HG03095 (cell line): Measurements from ENCODE around the gene KRTAP23-1.

ENCODE experiments used
- ATAC-seq: cut with Tn5 transposase; IDR thresholded peaks from one replicate; pipeline ENCODE4 v1.9.1; 2021; ENCODE audit warnings: moderate library complexity; ENCODE audit not compliant: unreplicated experiment

The KRTAP23-1 gene

GRCh38 chr21:30348506-30348905 is at the start of gene KRTAP23-1:
Gene KRTAP23-1, minus strand, starts transcription at chr21:30348606. Its CDS starts 0 bp downstream, at chr21:30348606.
- ATAC-seq, result no peak

- ATAC-seq, result no peak
Measured at GRCh38 chr21:30395731-30396130, 47.3 kb upstream of the KRTAP23-1 start, which contains the start of gene KRTAP13-1. Gene KRTAP13-1, plus strand, starts transcription at chr21:30396031. Its CDS starts 56 bp downstream, at chr21:30396087.

- no peak for ATAC-seq
Measured at GRCh38 chr21:30391492-30392025, 43.2 kb upstream of the KRTAP23-1 start.

- ATAC-seq, result no peak
Measured at GRCh38 chr21:30382201-30382600, 33.8 kb upstream of the KRTAP23-1 start.

- ATAC-seq, result no peak
Measured at GRCh38 chr21:30372139-30372770, 23.8 kb upstream of the KRTAP23-1 start, which contains the start of gene KRTAP13-2. Gene KRTAP13-2, minus strand, starts transcription at chr21:30372271. Its CDS starts 58 bp downstream, at chr21:30372213.

GRCh38 chr21:30355906-30356305 is 7.5 kb upstream of the KRTAP23-1 start:
- no peak for ATAC-seq

- no peak for ATAC-seq
Measured at GRCh38 chr21:30354308-30355005, 6.1 kb upstream of the KRTAP23-1 start.

GRCh38 chr21:30351534-30351933 is 3.1 kb upstream of the KRTAP23-1 start:
- no peak for ATAC-seq

- ATAC-seq, result no peak
Measured at GRCh38 chr21:30349572-30349971, 1.2 kb upstream of the KRTAP23-1 start.

- no peak for ATAC-seq
Measured at GRCh38 chr21:30345014-30345413, 3.4 kb downstream of the KRTAP23-1 start.

GRCh38 chr21:30340714-30341573 is 7.5 kb downstream of the KRTAP23-1 start:
- ATAC-seq, result no peak

GRCh38 chr21:30338717-30339116 is 9.7 kb downstream of the KRTAP23-1 start:
- no peak for ATAC-seq

- no peak for ATAC-seq
Measured at GRCh38 chr21:30337772-30338171, 10.6 kb downstream of the KRTAP23-1 start.

GRCh38 chr21:30337276-30337744 is 11.1 kb downstream of the KRTAP23-1 start, which contains the start of gene KRTAP27-1:
Gene KRTAP27-1, minus strand, starts transcription at chr21:30337694. Its CDS starts 26 bp downstream, at chr21:30337668.
- ATAC-seq, result no peak

GRCh38 chr21:30336596-30336995 is 11.8 kb downstream of the KRTAP23-1 start:
- no peak for ATAC-seq

- ATAC-seq, result no peak
Measured at GRCh38 chr21:30333736-30334135, 14.7 kb downstream of the KRTAP23-1 start.

- ATAC-seq, result no peak
Measured at GRCh38 chr21:30332681-30333080, 15.7 kb downstream of the KRTAP23-1 start.

- ATAC-seq, result no peak
Measured at GRCh38 chr21:30329203-30329875, 19.1 kb downstream of the KRTAP23-1 start.

- no peak for ATAC-seq
Measured at GRCh38 chr21:30326390-30326789, 22.0 kb downstream of the KRTAP23-1 start.

- no peak for ATAC-seq
Measured at GRCh38 chr21:30320215-30320614, 28.2 kb downstream of the KRTAP23-1 start, which contains the start of gene KRTAP26-1. Gene KRTAP26-1, minus strand, starts transcription at chr21:30320315. Its CDS starts 280 bp downstream, at chr21:30320035.
